ENCODE results near the gene MT1E. TPM values are rescaled to one million over a fixed set of nuclear protein-coding genes. Genes with fewer than 3 reads are reported as not detected.

MT1E gene
- total RNA-seq, 1 donor, result 105 TPM

DNA sequence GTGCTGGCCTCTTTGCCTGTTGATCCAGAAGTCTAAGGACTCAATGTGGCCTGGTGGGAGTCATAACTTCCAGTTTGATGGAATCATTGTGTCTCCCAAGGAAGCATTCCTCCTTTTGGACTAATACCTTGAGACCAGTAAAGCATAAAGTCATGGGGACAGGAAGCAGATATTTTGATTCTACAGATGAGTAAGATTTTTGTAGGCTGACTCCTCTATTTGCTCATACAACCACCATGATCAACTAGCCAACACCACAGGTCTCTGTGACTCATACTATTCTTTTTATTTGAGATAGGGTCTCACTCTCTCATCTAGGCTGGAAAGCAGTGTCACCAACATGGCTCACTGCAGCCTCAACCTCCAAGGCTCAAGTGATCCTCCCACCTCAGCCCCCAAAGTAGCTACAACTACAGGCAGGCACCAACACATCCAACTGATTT, 11.0 kb upstream of the MT1E start:
- TF ChIP-seq CTCF (IDR thresholded peaks at IDR 0.05; ENCODE audit: extremely low read depth, low read depth, low read length), result no peak
- Histone ChIP-seq H3K4me3 (ENCODE audit: insufficient read depth, low read length) (no peak overlapping the region), H3K36me3 (ENCODE audit: insufficient read depth, low read length) (no peaks in the 10 kb centered on the region), H3K9me3 (ENCODE audit: low read depth, low read length) (no peaks in the 10 kb centered on the region), H3K27ac (ENCODE audit: low read depth, low read length) (peak overlapping the region; percentile 65), H3K79me2 (ENCODE audit: insufficient read depth, low read length) (no peaks in the 10 kb centered on the region), H3K27me3 (ENCODE audit: insufficient read depth, low read length) (no peaks in the 10 kb centered on the region), H2AFZ (ENCODE audit: low read length) (no peak overlapping the region), H4K20me1 (ENCODE audit: insufficient read depth, low read length) (no peaks in the 10 kb centered on the region), H3K4me1 (ENCODE audit: insufficient read depth, low read length) (peaks cover 57% of the 10 kb centered on the region), H3K4me2 (ENCODE audit: insufficient read depth, low read length) (peak overlapping the region; percentile 12)
- peak; percentile 89 for DNase-seq (ENCODE audit: insufficient read length, low spot score, missing footprints)

DNA sequence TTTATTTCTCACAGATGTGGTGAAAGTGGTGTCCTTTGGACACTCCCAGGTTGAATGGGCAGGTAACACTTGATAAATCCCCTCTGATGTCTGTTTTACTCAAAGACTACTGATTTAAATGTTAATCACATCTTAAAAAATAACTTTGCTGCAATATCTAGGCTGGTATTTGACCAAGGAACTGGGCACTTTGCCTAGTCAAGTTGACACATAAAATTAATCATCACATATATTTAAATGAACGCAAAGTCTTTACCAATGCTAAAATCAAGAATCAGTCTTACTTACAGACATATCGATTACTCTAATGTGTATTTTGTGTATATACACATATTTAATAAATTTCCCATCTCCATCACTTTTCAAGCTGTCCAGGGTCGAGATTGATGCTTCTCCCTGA, 10.2 kb upstream of the MT1E start:
- DNase-seq (ENCODE audit: insufficient read length, low spot score, missing footprints), result no peak
- peak overlapping the region; percentile 65 for H3K27ac ChIP-seq (ENCODE audit: low read depth, low read length)
- TF ChIP-seq CTCF (IDR thresholded peaks at IDR 0.05; ENCODE audit: extremely low read depth, low read depth, low read length), result no peak
- no peak overlapping the region for H3K4me3 ChIP-seq (ENCODE audit: insufficient read depth, low read length)
- H3K79me2 ChIP-seq (ENCODE audit: insufficient read depth, low read length), result no peaks in the 10 kb centered on the region
- H3K4me1 ChIP-seq (ENCODE audit: insufficient read depth, low read length), result peaks cover 51% of the 10 kb centered on the region
- no peak overlapping the region for H2AFZ ChIP-seq (ENCODE audit: low read length)
- no peaks in the 10 kb centered on the region for H3K9me3 ChIP-seq (ENCODE audit: low read depth, low read length)
- H4K20me1 ChIP-seq (ENCODE audit: insufficient read depth, low read length), result no peaks in the 10 kb centered on the region
- no peaks in the 10 kb centered on the region for H3K27me3 ChIP-seq (ENCODE audit: insufficient read depth, low read length)
- H3K36me3 ChIP-seq (ENCODE audit: insufficient read depth, low read length), result no peaks in the 10 kb centered on the region
- H3K4me2 ChIP-seq (ENCODE audit: insufficient read depth, low read length), result peak overlapping the region; percentile 12

- Histone ChIP-seq H3K4me1 (ENCODE audit: insufficient read depth, low read length) (peaks cover 38% of the 10 kb centered on the region), H3K4me2 (ENCODE audit: insufficient read depth, low read length) (peak overlapping the region; percentile 89), H2AFZ (ENCODE audit: low read length) (peak overlapping the region; percentile 96), H3K36me3 (ENCODE audit: insufficient read depth, low read length) (no peaks in the 10 kb centered on the region), H3K27ac (ENCODE audit: low read depth, low read length) (peak overlapping the region; percentile 17), H4K20me1 (ENCODE audit: insufficient read depth, low read length) (no peaks in the 10 kb centered on the region), H3K27me3 (ENCODE audit: insufficient read depth, low read length) (no peaks in the 10 kb centered on the region), H3K4me3 (ENCODE audit: insufficient read depth, low read length) (peak overlapping the region; percentile 69), H3K9me3 (ENCODE audit: low read depth, low read length) (no peaks in the 10 kb centered on the region), H3K79me2 (ENCODE audit: insufficient read depth, low read length) (no peaks in the 10 kb centered on the region)
- no peak for DNase-seq (ENCODE audit: insufficient read length, low spot score, missing footprints)
- TF ChIP-seq CTCF (IDR thresholded peaks at IDR 0.05; ENCODE audit: extremely low read depth, low read depth, low read length), result no peak
These were observed 8.9 kb upstream of the MT1E start for GRCh38 chr16:56616608-56617211.

- Histone ChIP-seq H3K36me3 (ENCODE audit: insufficient read depth, low read length) (no peaks in the 10 kb centered on the region), H3K4me3 (ENCODE audit: insufficient read depth, low read length) (peak overlapping the region; percentile 69), H3K79me2 (ENCODE audit: insufficient read depth, low read length) (no peaks in the 10 kb centered on the region), H4K20me1 (ENCODE audit: insufficient read depth, low read length) (no peaks in the 10 kb centered on the region), H3K9me3 (ENCODE audit: low read depth, low read length) (no peaks in the 10 kb centered on the region), H3K4me2 (ENCODE audit: insufficient read depth, low read length) (peak overlapping the region; percentile 89), H3K27ac (ENCODE audit: low read depth, low read length) (peak overlapping the region; percentile 56), H3K4me1 (ENCODE audit: insufficient read depth, low read length) (peaks cover 31% of the 10 kb centered on the region), H3K27me3 (ENCODE audit: insufficient read depth, low read length) (no peaks in the 10 kb centered on the region), H2AFZ (ENCODE audit: low read length) (peak overlapping the region; percentile 96)
- peak; percentile 88 for DNase-seq (ENCODE audit: insufficient read length, low spot score, missing footprints)
- TF ChIP-seq CTCF (IDR thresholded peaks at IDR 0.05; ENCODE audit: extremely low read depth, low read depth, low read length), result no peak
These were observed 8.1 kb upstream of the MT1E start for GRCh38 chr16:56617212-56618085.

Measured in osteoblast (primary cell).